T1000 (cell line): Measurements from ENCODE around the gene CLPSL1.
"Not testable (repeated sequence)": the region's sequence is repeated elsewhere in the genome, so short reads cannot be mapped to it uniquely, and the experiment has no call there.

Experiments used
- DNase-seq: peaks from one replicate; lab custom pipeline; 2025; ENCODE audit warnings: mixed read lengths; lab: John Stamatoyannopoulos, UW

The CLPSL1 gene

GRCh38 chr6:35780719-35781118 lies at the start of gene CLPSL1:
TSS of gene CLPSL1 (plus strand) at chr6:35781019. CDS start at chr6:35781111, 92 bp downstream.
- no peak for DNase-seq

- DNase-seq, result peak; percentile 67
Measured at GRCh38 chr6:35731414-35731735, 49.4 kb upstream of the CLPSL1 start.

GRCh38 chr6:35731736-35732532 lies 48.9 kb upstream of the CLPSL1 start:
- peak; percentile 63 for DNase-seq

- DNase-seq, result no peak
Measured at GRCh38 chr6:35733633-35734032, 47.2 kb upstream of the CLPSL1 start.

GRCh38 chr6:35734319-35734718 lies 46.5 kb upstream of the CLPSL1 start:
- not testable (repeated sequence) for DNase-seq

- DNase-seq, result no peak
Measured at GRCh38 chr6:35735452-35735851, 45.4 kb upstream of the CLPSL1 start.

- DNase-seq, result peak; percentile 50
Measured at GRCh38 chr6:35736253-35736894, 44.4 kb upstream of the CLPSL1 start.

- no peak for DNase-seq
Measured at GRCh38 chr6:35736982-35737412, 43.8 kb upstream of the CLPSL1 start, which contains the start of gene ARMC12. TSS of gene ARMC12 (plus strand) at chr6:35737032. CDS start at chr6:35737109, 77 bp downstream.

- peak; percentile 10 for DNase-seq
Measured at GRCh38 chr6:35737413-35738211, 43.2 kb upstream of the CLPSL1 start.

- no peak for DNase-seq
Measured at GRCh38 chr6:35739645-35740524, 40.9 kb upstream of the CLPSL1 start.

- DNase-seq, result no peak
Measured at GRCh38 chr6:35742842-35743241, 38.0 kb upstream of the CLPSL1 start.

- no peak for DNase-seq
Measured at GRCh38 chr6:35745509-35745908, 35.3 kb upstream of the CLPSL1 start.

GRCh38 chr6:35746516-35746915 lies 34.3 kb upstream of the CLPSL1 start:
- no peak for DNase-seq

- DNase-seq, result no peak
Measured at GRCh38 chr6:35747877-35748276, 32.9 kb upstream of the CLPSL1 start.

GRCh38 chr6:35750557-35750956 lies 30.3 kb upstream of the CLPSL1 start:
- DNase-seq, result no peak

GRCh38 chr6:35751594-35751993 lies 29.2 kb upstream of the CLPSL1 start:
- no peak for DNase-seq

GRCh38 chr6:35752330-35752729 lies 28.5 kb upstream of the CLPSL1 start:
- DNase-seq, result no peak

- DNase-seq, result no peak
Measured at GRCh38 chr6:35754452-35755277, 26.2 kb upstream of the CLPSL1 start.

- DNase-seq, result no peak
Measured at GRCh38 chr6:35755278-35755924, 25.4 kb upstream of the CLPSL1 start.

GRCh38 chr6:35757456-35758123 lies 23.2 kb upstream of the CLPSL1 start:
- DNase-seq, result no peak
